Endothelial cell of umbilical vein (primary cell): ENCODE data around the gene CELF2. TPM values are rescaled to one million over a fixed set of nuclear protein-coding genes. Genes with fewer than 3 reads are reported as not detected.

Experiments
- BruUV-seq: library from RNA; stranded (reverse); fragments of 400-500 nt; replicated peaks from 2 replicates; lab custom pipeline; 2021; lab: Mats Ljungman, UMichigan
- CTCF ChIA-PET: fragments of 300-600, 350-600 bp; sonication (Branson Sonifier 250); formaldehyde crosslinking; loops from one replicate; lab custom pipeline; 2021; ENCODE audit warnings: antibody characterized with exemption, inconsistent platforms; lab: Charles Lee
- POLR2A ChIA-PET: fragments of 300-600, 350-600 bp; sonication (Branson Sonifier 250); formaldehyde crosslinking; loops from one replicate; lab custom pipeline; 2021; ENCODE audit warnings: antibody characterized with exemption, inconsistent platforms; lab: Charles Lee
- DNase-seq: peaks from one replicate; pipeline ENCODE4 v3.0.0-alpha.2; 2011; ENCODE audit warnings: low read depth, low spot score
- FAIRE-seq: peaks from 2 replicates; lab custom pipeline; 2011; peaks lifted over from hg19 to GRCh38; lab: Jason Lieb, UNC
- H2AFZ ChIP-seq: 2 replicates; pipeline ENCODE4 v1.6.0; 2012; ENCODE audit warnings: low read depth, low read length, control low read depth, inconsistent platforms
- H3K27ac ChIP-seq: 2 replicates; pipeline ENCODE4 v1.5.1; 2011; ENCODE audit warnings: low read depth, mild to moderate bottlenecking, control low read depth, low read length, moderate library complexity; ENCODE audit not compliant: insufficient read depth
- H3K27me3 ChIP-seq, 2 experiments: 2 replicates each; pipeline versions ENCODE4 v1.6.0 to v1.6.1; 2011; ENCODE audit warnings: low read length in 2 of 2, mixed read lengths in 1 of 2; ENCODE audit not compliant: control insufficient read depth in 2 of 2, insufficient read depth in 2 of 2
- H3K36me3 ChIP-seq, 2 experiments: 2 replicates in 1 of 2; 3 replicates in 1 of 2; pipeline ENCODE4 v1.5.1; 2011; ENCODE audit warnings: low read length in 2 of 2, mild to moderate bottlenecking in 1 of 2, moderate library complexity in 1 of 2; ENCODE audit not compliant: control insufficient read depth in 2 of 2, insufficient read depth in 2 of 2; ENCODE audit errors: extremely low read depth in 1 of 2
- H3K4me1 ChIP-seq: 3 replicates; pipeline ENCODE4 v1.5.1; 2011; ENCODE audit warnings: mild to moderate bottlenecking, low read length; ENCODE audit not compliant: control insufficient read depth, insufficient read depth; ENCODE audit errors: extremely low read depth
- H3K4me2 ChIP-seq: 2 replicates; pipeline ENCODE4 v1.6.1; 2011; ENCODE audit warnings: low read length, control low read depth, mixed read lengths; ENCODE audit not compliant: insufficient read depth
- H3K4me3 ChIP-seq, 3 experiments: fragments of 200-600 bp in 1 of 3; sonication (generic), shearing (Covaris generic) in 1 of 3; replicated peaks in 1 of 3; 2 replicates each; pipeline ENCODE4 v1.5.1; 2011 to 2016; ENCODE audit warnings: control low read depth in 3 of 3, low read length in 3 of 3, mild to moderate bottlenecking in 2 of 3, inconsistent platforms in 1 of 3, low read depth in 1 of 3, moderate library complexity in 1 of 3; ENCODE audit not compliant: insufficient read depth in 1 of 3
- H3K79me2 ChIP-seq: 2 replicates; pipeline ENCODE4 v1.6.0; 2012; ENCODE audit warnings: low read length, inconsistent platforms; ENCODE audit not compliant: control insufficient read depth, insufficient read depth
- H3K9ac ChIP-seq: replicated peaks from 2 replicates; pipeline ENCODE3; 2011; ENCODE audit warnings: low read length, control low read depth; ENCODE audit not compliant: insufficient read depth; ENCODE audit errors: extremely low read depth
- H3K9me1 ChIP-seq: replicated peaks from 3 replicates; pipeline ENCODE4 v1.6.0; 2011; ENCODE audit warnings: mild to moderate bottlenecking, low read length; ENCODE audit not compliant: control insufficient read depth, insufficient read depth; ENCODE audit errors: extremely low read depth
- H3K9me3 ChIP-seq: replicated peaks from 2 replicates; pipeline ENCODE4 v1.5.1; 2012; ENCODE audit warnings: low read length, inconsistent platforms; ENCODE audit not compliant: control insufficient read depth, insufficient read depth
- H4K20me1 ChIP-seq: replicated peaks from 2 replicates; pipeline ENCODE3; 2011; ENCODE audit warnings: mild to moderate bottlenecking, low read length; ENCODE audit not compliant: control insufficient read depth, insufficient read depth; ENCODE audit errors: extremely low read depth
- EZH2 ChIP-seq: IDR thresholded peaks from 2 replicates; pipeline ENCODE4 v1.6.1; 2012; ENCODE audit warnings: borderline replicate concordance, low read depth, mild to moderate bottlenecking, moderate library complexity, low read length, inconsistent platforms; ENCODE audit not compliant: severe bottlenecking
- FOS ChIP-seq: IDR thresholded peaks from 2 replicates; pipeline ENCODE4 v1.6.1; 2011; ENCODE audit warnings: mild to moderate bottlenecking, low read length, moderate library complexity, borderline replicate concordance; ENCODE audit not compliant: insufficient read depth
- GATA2 ChIP-seq: IDR thresholded peaks from 2 replicates; pipeline ENCODE4 v1.7.0; 2011; ENCODE audit warnings: low read depth, mild to moderate bottlenecking, moderate library complexity, mixed read lengths, low read length; ENCODE audit not compliant: insufficient read length, insufficient read depth
- JUN ChIP-seq: IDR thresholded peaks from 2 replicates; pipeline ENCODE4 v1.6.1; 2011; ENCODE audit warnings: borderline replicate concordance, low read depth; ENCODE audit not compliant: insufficient read length, insufficient read depth
- MYC ChIP-seq: IDR thresholded peaks from one replicate; pipeline ENCODE4 v1.6.1; 2011; ENCODE audit warnings: mild to moderate bottlenecking, low read depth, low read length
- POLR2A ChIP-seq: IDR thresholded peaks from 2 replicates; pipeline ENCODE4 v1.6.1; 2012; ENCODE audit warnings: low read depth, mild to moderate bottlenecking, control low read depth, low read length
- POLR2AphosphoS5 ChIP-seq: IDR thresholded peaks from 2 replicates; pipeline ENCODE4 v1.6.1; 2012; ENCODE audit warnings: low read depth, mild to moderate bottlenecking, control low read depth, low read length, moderate library complexity; ENCODE audit not compliant: insufficient read depth
- dilution Hi-C: fragments of 300-500 bp; cut with MboI; formaldehyde crosslinking; loops from one replicate; pipeline ENCODE4 v1.15.0; 2019; ENCODE audit warnings: low sequenced_read_pairs; ENCODE audit not compliant: extremely low pct_ligation_motif_present
- intact Hi-C: fragments of 100-400 bp; cut with micrococcal nuclease; formaldehyde crosslinking; loops from one replicate; pipeline ENCODE4 v1.10.0; 2022
- polyA plus RNA-seq, 4 experiments: library from polyadenylated mRNA; depleted of rRNA in 3 of 4; stranded (reverse) in 3 of 4; unstranded in 1 of 4; fragments of >200 nt; gene quantifications; 2 replicates each; pipeline versions ENCODE4 v1.2.1 to v1.2.3, GENCODE V29; 2011 to 2012; ENCODE audit warnings: missing spikeins in 1 of 4
- total RNA-seq: library from RNA; stranded (reverse); gene quantifications from 2 replicates; pipeline ENCODE4 v1.2.3, GENCODE V29; 2021
- TF ChIP-seq, protein P1 (sequence below), 2 donors: IDR thresholded peaks; 1 replicate in 1 of 2; 2 replicates in 1 of 2; pipeline ENCODE4 v1.5.1; 2011; ENCODE audit warnings: low read length in 2 of 2, mild to moderate bottlenecking in 2 of 2, moderate library complexity in 2 of 2, control low read depth in 1 of 2, inconsistent platforms in 1 of 2, low read depth in 1 of 2; ENCODE audit not compliant: insufficient read depth in 1 of 2; ENCODE audit errors: extremely low read depth in 1 of 2
- TF ChIP-seq, protein P2 (sequence below): IDR thresholded peaks from 2 replicates; pipeline ENCODE4 v1.6.1; 2011; ENCODE audit not compliant: insufficient read depth, insufficient read length

The CELF2 gene
- total and polyA plus RNA-seq, 2 donors (not counting 3 experiments of a cell fraction or from before 2014, with no cell fraction given) = 21.6 to 42.6 TPM

DNA sequence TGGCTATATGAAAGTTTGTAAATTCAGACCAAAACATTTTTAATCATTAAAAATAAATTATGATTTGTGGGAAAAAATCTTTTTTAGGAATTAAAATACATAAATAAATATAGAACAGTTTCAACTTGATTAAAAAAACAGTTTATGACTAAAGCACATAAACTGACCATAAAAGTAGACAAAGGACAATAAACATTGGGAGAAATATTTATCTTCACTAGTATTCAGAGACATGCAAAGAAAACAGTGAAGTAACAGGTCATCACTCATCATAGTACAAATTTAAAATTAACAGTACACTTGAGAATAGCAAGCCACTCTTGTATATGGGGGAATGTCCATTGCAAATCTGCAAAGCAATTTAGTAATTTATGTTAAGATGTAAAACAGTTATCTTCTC lies 28.0 kb upstream of the CELF2 start:
- Histone ChIP-seq H3K36me3 (no peaks in the 10 kb centered on the region), H4K20me1 (no peaks in the 10 kb centered on the region), H3K79me2 (no peaks in the 10 kb centered on the region), H3K4me3 (no peak overlapping the region), H3K9me3 (no peaks in the 10 kb centered on the region), H3K9ac (no peak overlapping the region), H3K9me1 (no peaks in the 10 kb centered on the region), H3K4me1 (no peaks in the 10 kb centered on the region), H3K27me3 (peaks cover 0 to 3% of the 10 kb centered on the region in 2 experiments), H2AFZ (no peak overlapping the region), H3K27ac (no peak overlapping the region), H3K4me2 (no peak overlapping the region)
- CTCF ChIA-PET = no interaction called here
- BruUV-seq = no TSS peak
- dilution Hi-C loops (no loop called here), intact Hi-C loops (no loop called here)
- DNase-seq (no peak), FAIRE-seq (no peak)
- POLR2A ChIA-PET = no interaction called here
- TF ChIP-seq GATA2 = no peak
- TF ChIP-seq JUN = no peak
- TF ChIP-seq MYC = no peak
- TF ChIP-seq EZH2 = no peak
- TF ChIP-seq POLR2A = no peak
- TF ChIP-seq, protein P1, sequence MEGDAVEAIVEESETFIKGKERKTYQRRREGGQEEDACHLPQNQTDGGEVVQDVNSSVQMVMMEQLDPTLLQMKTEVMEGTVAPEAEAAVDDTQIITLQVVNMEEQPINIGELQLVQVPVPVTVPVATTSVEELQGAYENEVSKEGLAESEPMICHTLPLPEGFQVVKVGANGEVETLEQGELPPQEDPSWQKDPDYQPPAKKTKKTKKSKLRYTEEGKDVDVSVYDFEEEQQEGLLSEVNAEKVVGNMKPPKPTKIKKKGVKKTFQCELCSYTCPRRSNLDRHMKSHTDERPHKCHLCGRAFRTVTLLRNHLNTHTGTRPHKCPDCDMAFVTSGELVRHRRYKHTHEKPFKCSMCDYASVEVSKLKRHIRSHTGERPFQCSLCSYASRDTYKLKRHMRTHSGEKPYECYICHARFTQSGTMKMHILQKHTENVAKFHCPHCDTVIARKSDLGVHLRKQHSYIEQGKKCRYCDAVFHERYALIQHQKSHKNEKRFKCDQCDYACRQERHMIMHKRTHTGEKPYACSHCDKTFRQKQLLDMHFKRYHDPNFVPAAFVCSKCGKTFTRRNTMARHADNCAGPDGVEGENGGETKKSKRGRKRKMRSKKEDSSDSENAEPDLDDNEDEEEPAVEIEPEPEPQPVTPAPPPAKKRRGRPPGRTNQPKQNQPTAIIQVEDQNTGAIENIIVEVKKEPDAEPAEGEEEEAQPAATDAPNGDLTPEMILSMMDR (IDR thresholded peaks at IDR 0.05; ENCODE audit: extremely low read depth in 1 of 2, insufficient read depth in 1 of 2, low read depth in 1 of 2, low read length in 2 of 2) = no peak
- TF ChIP-seq POLR2AphosphoS5 = no peak
- no peak for TF ChIP-seq FOS
- TF ChIP-seq, protein P2, sequence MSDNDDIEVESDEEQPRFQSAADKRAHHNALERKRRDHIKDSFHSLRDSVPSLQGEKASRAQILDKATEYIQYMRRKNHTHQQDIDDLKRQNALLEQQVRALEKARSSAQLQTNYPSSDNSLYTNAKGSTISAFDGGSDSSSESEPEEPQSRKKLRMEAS = no peak
